Neutrophil (primary cell): Measurements from ENCODE around the gene GALNTL6.

Experiments used
- H3K27ac ChIP-seq: fragments of 200-600 bp; sonication (generic); 2 replicates; pipeline ENCODE4 v1.5.1; 2016; ENCODE audit warnings: mild to moderate bottlenecking, moderate library complexity
- H3K27me3 ChIP-seq: fragments of 200-600 bp; sonication (generic); 2 replicates; pipeline ENCODE4 v1.6.0; 2016; ENCODE audit warnings: mild to moderate bottlenecking
- H3K36me3 ChIP-seq: fragments of 200-600 bp; sonication (generic); 2 replicates; pipeline ENCODE4 v1.5.1; 2017
- H3K4me1 ChIP-seq, 2 experiments: fragments of 200-600 bp in 1 of 2; sonication (generic) in 1 of 2; 1 replicate in 1 of 2; 2 replicates in 1 of 2; pipeline versions ENCODE4 v1.5.1 to v1.6.1; 2013 to 2016; ENCODE audit warnings: low read depth in 1 of 2, low read length in 1 of 2, mild to moderate bottlenecking in 1 of 2, moderate library complexity in 1 of 2; ENCODE audit not compliant: control insufficient read depth in 1 of 2, insufficient read depth in 1 of 2
- H3K4me3 ChIP-seq, 2 experiments: fragments of 200-600 bp in 1 of 2; sonication (generic) in 1 of 2; 1 replicate in 1 of 2; 2 replicates in 1 of 2; pipeline ENCODE4 v1.5.1; 2013 to 2016; ENCODE audit warnings: low read depth in 1 of 2, low read length in 1 of 2, mild to moderate bottlenecking in 1 of 2, moderate library complexity in 1 of 2
- H3K9me3 ChIP-seq: fragments of 200-600 bp; sonication (generic); 2 replicates; pipeline ENCODE4 v1.5.1; 2016
- TF ChIP-seq, protein P1 (sequence below): fragments of 200-600 bp; sonication (generic); IDR thresholded peaks from 2 replicates; pipeline ENCODE4 v1.5.1; 2016; ENCODE audit warnings: antibody characterized with exemption

The GALNTL6 gene

DNA sequence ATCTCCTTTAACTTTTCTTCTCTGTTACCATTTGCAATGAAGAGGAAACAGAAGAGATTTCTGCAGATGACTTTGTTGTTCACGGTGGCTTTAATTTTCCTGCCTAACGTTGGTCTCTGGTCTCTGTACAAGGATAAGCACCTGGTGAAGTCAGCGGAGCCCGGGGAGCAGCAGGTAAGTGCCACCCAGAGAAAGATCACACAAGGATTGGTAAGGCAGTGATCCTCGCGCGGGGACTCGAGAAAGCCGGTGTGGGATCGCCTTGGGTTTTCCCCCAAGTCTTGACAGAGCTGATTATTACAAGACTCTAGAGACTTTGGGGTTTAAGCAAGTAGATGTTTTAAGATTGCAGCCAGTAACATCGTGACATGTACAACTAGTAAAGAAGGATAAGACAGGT lies 1.3 kb downstream of the GALNTL6 start:
- H3K27me3 ChIP-seq = peaks cover 57% of the 10 kb centered on the region
- peaks cover 0 to 3% of the 10 kb centered on the region in 2 experiments for H3K4me1 ChIP-seq
- H3K36me3 ChIP-seq = no peaks in the 10 kb centered on the region
- TF ChIP-seq, protein P1, sequence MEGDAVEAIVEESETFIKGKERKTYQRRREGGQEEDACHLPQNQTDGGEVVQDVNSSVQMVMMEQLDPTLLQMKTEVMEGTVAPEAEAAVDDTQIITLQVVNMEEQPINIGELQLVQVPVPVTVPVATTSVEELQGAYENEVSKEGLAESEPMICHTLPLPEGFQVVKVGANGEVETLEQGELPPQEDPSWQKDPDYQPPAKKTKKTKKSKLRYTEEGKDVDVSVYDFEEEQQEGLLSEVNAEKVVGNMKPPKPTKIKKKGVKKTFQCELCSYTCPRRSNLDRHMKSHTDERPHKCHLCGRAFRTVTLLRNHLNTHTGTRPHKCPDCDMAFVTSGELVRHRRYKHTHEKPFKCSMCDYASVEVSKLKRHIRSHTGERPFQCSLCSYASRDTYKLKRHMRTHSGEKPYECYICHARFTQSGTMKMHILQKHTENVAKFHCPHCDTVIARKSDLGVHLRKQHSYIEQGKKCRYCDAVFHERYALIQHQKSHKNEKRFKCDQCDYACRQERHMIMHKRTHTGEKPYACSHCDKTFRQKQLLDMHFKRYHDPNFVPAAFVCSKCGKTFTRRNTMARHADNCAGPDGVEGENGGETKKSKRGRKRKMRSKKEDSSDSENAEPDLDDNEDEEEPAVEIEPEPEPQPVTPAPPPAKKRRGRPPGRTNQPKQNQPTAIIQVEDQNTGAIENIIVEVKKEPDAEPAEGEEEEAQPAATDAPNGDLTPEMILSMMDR = no peak
- H3K4me3 ChIP-seq = no peak overlapping the region
- H3K9me3 ChIP-seq = no peaks in the 10 kb centered on the region
- no peak overlapping the region for H3K27ac ChIP-seq

GRCh38 chr4:171817026-171817425 lies 3.8 kb downstream of the GALNTL6 start:
- H3K27ac ChIP-seq = no peak overlapping the region
- H3K36me3 ChIP-seq = no peaks in the 10 kb centered on the region
- peaks cover 38% of the 10 kb centered on the region for H3K27me3 ChIP-seq
- no peak overlapping the region for H3K4me3 ChIP-seq
- TF ChIP-seq, protein P1 = no peak
- no peaks in the 10 kb centered on the region for H3K9me3 ChIP-seq
- peaks cover 0 to 3% of the 10 kb centered on the region in 2 experiments for H3K4me1 ChIP-seq

DNA sequence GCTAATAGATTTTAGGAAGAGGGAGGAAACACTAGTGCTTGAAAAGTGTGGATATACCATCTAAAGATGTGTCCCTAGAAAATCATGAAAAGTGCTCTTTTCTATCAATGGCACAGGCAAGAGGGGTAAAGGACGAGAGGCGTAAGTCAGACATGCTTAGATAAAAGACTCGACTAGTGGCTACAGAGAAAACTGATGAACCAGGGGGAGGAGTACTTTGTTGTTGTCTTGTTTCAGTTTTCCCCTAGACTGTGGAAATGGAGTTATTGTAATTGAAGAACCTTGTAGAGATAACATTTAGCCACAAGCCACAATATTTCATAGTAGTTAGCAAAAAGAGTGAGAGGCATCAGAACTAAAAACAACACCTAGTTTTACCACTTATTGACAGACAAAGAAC lies 21.4 kb downstream of the GALNTL6 start:
- Histone ChIP-seq H3K9me3 (no peaks in the 10 kb centered on the region), H3K27ac (no peak overlapping the region), H3K36me3 (no peaks in the 10 kb centered on the region), H3K4me3 (no peak overlapping the region), H3K4me1 (no peaks in the 10 kb centered on the region), H3K27me3 (no peaks in the 10 kb centered on the region)
- TF ChIP-seq, protein P1 = no peak

DNA sequence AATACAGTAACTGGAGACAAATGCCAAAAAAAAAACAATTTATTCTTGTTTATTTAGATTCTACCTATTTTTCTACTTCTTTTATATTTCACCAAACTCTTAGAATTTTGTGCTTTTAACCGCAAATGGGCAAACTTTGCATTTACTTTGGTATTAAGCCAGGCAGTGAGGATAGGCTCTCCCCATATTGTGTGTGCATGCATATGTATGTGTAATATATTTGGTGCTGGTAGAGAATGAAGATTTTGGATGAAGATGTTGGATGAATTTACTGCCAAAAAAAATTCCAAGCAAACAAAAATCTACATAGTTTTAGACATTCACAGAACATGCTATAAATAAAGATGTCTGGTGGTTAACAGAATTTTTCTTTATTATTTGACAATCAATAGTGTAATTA lies 30.3 kb downstream of the GALNTL6 start:
- no peak overlapping the region for H3K4me3 ChIP-seq
- H3K4me1 ChIP-seq = no peaks in the 10 kb centered on the region
- TF ChIP-seq, protein P1 = no peak
- H3K27me3 ChIP-seq = no peaks in the 10 kb centered on the region
- no peaks in the 10 kb centered on the region for H3K9me3 ChIP-seq
- no peaks in the 10 kb centered on the region for H3K36me3 ChIP-seq
- no peak overlapping the region for H3K27ac ChIP-seq

GRCh38 chr4:171846232-171846631 lies 33.0 kb downstream of the GALNTL6 start:
- H3K36me3 ChIP-seq = no peaks in the 10 kb centered on the region
- TF ChIP-seq, protein P1 = no peak
- no peak overlapping the region for H3K27ac ChIP-seq

DNA sequence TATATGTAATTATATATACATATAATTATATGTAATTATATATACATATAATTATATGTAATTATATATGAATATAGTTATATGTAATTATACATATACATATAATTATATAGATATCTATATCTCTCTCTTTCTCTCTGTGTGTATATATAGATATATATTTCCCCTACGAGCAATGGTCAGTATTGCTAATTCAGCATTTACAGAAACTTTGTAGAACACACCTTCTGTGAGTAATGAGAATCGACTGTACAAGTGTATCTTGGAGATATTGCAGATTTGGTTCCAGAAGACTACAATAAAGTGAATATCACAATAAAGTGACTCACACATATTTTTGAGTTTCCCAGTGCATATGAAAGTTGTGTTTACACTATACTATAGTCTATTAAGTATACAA lies 33.7 kb downstream of the GALNTL6 start:
- Histone ChIP-seq H3K27me3 (no peaks in the 10 kb centered on the region), H3K36me3 (no peaks in the 10 kb centered on the region), H3K4me3 (no peak overlapping the region), H3K9me3 (no peaks in the 10 kb centered on the region), H3K4me1 (no peaks in the 10 kb centered on the region), H3K27ac (no peak overlapping the region)
- TF ChIP-seq, protein P1 = no peak

More at GRCh38 chr4:171846232-171846631, 33.0 kb downstream of the GALNTL6 start:
- Histone ChIP-seq H3K27me3 (no peaks in the 10 kb centered on the region), H3K9me3 (no peaks in the 10 kb centered on the region), H3K4me3 (no peak overlapping the region), H3K4me1 (no peaks in the 10 kb centered on the region)
